ENCODE results near the gene ANKRD39. TPM values are rescaled to one million over a fixed set of nuclear protein-coding genes. Genes with fewer than 3 reads are reported as not detected.
"Not testable (repeated sequence)": the region's sequence is repeated elsewhere in the genome, so short reads cannot be mapped to it uniquely, and the experiment has no call there.

Gene ANKRD39
- total and polyA plus RNA-seq, 3 donors from 2014 or later, result 8.9 to 16.4 (median 13.9) TPM

GRCh38 chr2:96809216-96809882 is 48.5 kb downstream of the ANKRD39 start:
- intact Hi-C loops (cut with DNase I; ENCODE audit: low total_unique reads), result no loop called here
- 77 to 84% methylated on average over 12 to 13 of the region's 13 CpGs for WGBS, 2 donors
- no peak overlapping the region for H3K27ac ChIP-seq

GRCh38 chr2:96808176-96808837 is 49.5 kb downstream of the ANKRD39 start:
- peaks cover 6% of the 10 kb centered on the region for H3K4me1 ChIP-seq
- intact Hi-C loops (cut with DNase I; ENCODE audit: low total_unique reads), result no loop called here
- H3K4me3 ChIP-seq, result no peak overlapping the region
- no peaks in the 10 kb centered on the region for H3K9me3 ChIP-seq
- H3K36me3 ChIP-seq (ENCODE audit: low read depth, missing control alignments), result no peaks in the 10 kb centered on the region
- TF ChIP-seq POLR2A (IDR thresholded peaks at IDR 0.05) (no peak), CTCF (IDR thresholded peaks at IDR 0.05) (no peak)
- WGBS, 2 donors, result 79 to 87% methylated on average over 10 of the region's 10 CpGs
- no peak for DNase-seq
- no peak overlapping the region for H3K27ac ChIP-seq
- no peaks in the 10 kb centered on the region for H3K27me3 ChIP-seq

More at GRCh38 chr2:96809216-96809882, 48.5 kb downstream of the ANKRD39 start:
- Histone ChIP-seq H3K4me1 (peaks cover 6% of the 10 kb centered on the region), H3K4me3 (no peak overlapping the region), H3K36me3 (ENCODE audit: low read depth, missing control alignments) (no peaks in the 10 kb centered on the region), H3K9me3 (no peaks in the 10 kb centered on the region), H3K27me3 (no peaks in the 10 kb centered on the region)
- TF ChIP-seq POLR2A (IDR thresholded peaks at IDR 0.05) (no peak), CTCF (IDR thresholded peaks at IDR 0.05) (no peak)
- no peak for DNase-seq

- H3K36me3 ChIP-seq (ENCODE audit: low read depth, missing control alignments), result no peaks in the 10 kb centered on the region
- no peak overlapping the region for H3K27ac ChIP-seq
- H3K4me3 ChIP-seq, result no peak overlapping the region
- no peaks in the 10 kb centered on the region for H3K27me3 ChIP-seq
- intact Hi-C loops (cut with DNase I; ENCODE audit: low total_unique reads), result no loop called here
- no peak for DNase-seq
- peaks cover 6% of the 10 kb centered on the region for H3K4me1 ChIP-seq
- H3K9me3 ChIP-seq, result no peaks in the 10 kb centered on the region
- WGBS, 2 donors, result 97% methylated on average over 10 of the region's 10 CpGs
- TF ChIP-seq POLR2A (IDR thresholded peaks at IDR 0.05) (no peak), CTCF (IDR thresholded peaks at IDR 0.05) (no peak)
Observed at GRCh38 chr2:96807127-96807471, 50.7 kb downstream of the ANKRD39 start.

- WGBS, 2 donors, result 80 to 81% methylated on average over 23 of the region's 23 CpGs
- Histone ChIP-seq H3K4me1 (peaks cover 6% of the 10 kb centered on the region), H3K27ac (no peak overlapping the region), H3K36me3 (ENCODE audit: low read depth, missing control alignments) (no peaks in the 10 kb centered on the region), H3K27me3 (no peaks in the 10 kb centered on the region), H3K4me3 (no peak overlapping the region), H3K9me3 (no peaks in the 10 kb centered on the region)
- TF ChIP-seq CTCF (IDR thresholded peaks at IDR 0.05) (no peak), POLR2A (IDR thresholded peaks at IDR 0.05) (no peak)
- DNase-seq, result no peak
- intact Hi-C loops (cut with DNase I; ENCODE audit: low total_unique reads), result no loop called here
Observed at GRCh38 chr2:96806468-96807126, 51.2 kb downstream of the ANKRD39 start.

GRCh38 chr2:96805946-96806345 is 51.9 kb downstream of the ANKRD39 start:
- H3K9me3 ChIP-seq; H3K4me1 ChIP-seq; DNase-seq; H3K27ac ChIP-seq; intact Hi-C loops (cut with DNase I; ENCODE audit: low total_unique reads); H3K36me3 ChIP-seq (ENCODE audit: low read depth, missing control alignments); H3K4me3 ChIP-seq; H3K27me3 ChIP-seq: not testable (repeated sequence)
- 90 to 95% methylated on average over 8 to 20 of the region's 20 CpGs for WGBS, 2 donors

Measured in testis (tissue), 3 donors.